22Rv1 (cell line): ENCODE results near the gene SELENON.

Experiments
- ZFX ChIP-seq: fragments of 450-650 bp; IDR thresholded peaks from 2 replicates; pipeline ENCODE4 v1.6.1; 2017; ENCODE audit warnings: antibody characterized with exemption, borderline replicate concordance
- TF ChIP-seq, protein P1 (sequence below): fragments of 450-650 bp; IDR thresholded peaks from 2 replicates; pipeline ENCODE4 v1.5.1; 2017; ENCODE audit warnings: mild to moderate bottlenecking

GRCh38 chr1:25826571-25826970 lies 26.6 kb downstream of the SELENON start:
- TF ChIP-seq, protein P1, sequence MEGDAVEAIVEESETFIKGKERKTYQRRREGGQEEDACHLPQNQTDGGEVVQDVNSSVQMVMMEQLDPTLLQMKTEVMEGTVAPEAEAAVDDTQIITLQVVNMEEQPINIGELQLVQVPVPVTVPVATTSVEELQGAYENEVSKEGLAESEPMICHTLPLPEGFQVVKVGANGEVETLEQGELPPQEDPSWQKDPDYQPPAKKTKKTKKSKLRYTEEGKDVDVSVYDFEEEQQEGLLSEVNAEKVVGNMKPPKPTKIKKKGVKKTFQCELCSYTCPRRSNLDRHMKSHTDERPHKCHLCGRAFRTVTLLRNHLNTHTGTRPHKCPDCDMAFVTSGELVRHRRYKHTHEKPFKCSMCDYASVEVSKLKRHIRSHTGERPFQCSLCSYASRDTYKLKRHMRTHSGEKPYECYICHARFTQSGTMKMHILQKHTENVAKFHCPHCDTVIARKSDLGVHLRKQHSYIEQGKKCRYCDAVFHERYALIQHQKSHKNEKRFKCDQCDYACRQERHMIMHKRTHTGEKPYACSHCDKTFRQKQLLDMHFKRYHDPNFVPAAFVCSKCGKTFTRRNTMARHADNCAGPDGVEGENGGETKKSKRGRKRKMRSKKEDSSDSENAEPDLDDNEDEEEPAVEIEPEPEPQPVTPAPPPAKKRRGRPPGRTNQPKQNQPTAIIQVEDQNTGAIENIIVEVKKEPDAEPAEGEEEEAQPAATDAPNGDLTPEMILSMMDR, result no peak
- no peak for TF ChIP-seq ZFX
